Measurements from ENCODE around the gene XYLT2.
"Not testable (repeated sequence)": the region's sequence is repeated elsewhere in the genome, so short reads cannot be mapped to it uniquely, and the experiment has no call there.

DNA sequence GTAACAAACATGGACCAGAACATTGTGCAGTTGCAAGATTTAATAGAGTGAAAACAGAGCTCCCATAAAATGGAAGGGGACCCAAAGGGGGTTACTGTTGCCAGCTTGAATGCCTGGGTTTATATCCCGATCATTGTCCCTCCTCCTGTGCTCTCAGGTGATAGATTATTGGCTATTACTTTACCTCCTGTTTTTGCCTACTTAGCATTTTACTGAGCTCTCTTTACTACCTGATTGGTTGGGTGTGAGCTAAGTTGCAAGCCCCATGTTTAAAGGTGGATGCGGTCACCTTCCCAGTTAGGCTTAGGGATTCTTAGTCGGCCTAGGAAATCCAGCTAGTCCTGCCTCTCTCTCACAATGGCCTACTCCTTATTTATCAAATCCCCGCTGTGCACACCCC lies 59.4 kb downstream of the XYLT2 start:
- TF ChIP-seq EZH2, CTCF, EZH2phosphoT487 (IDR thresholded peaks at IDR 0.05): not testable (repeated sequence)
